ENCODE results near the gene ITGA2. TPM values are rescaled to one million over a fixed set of nuclear protein-coding genes. Genes with fewer than 3 reads are reported as not detected.

ITGA2 gene
- total and polyA plus RNA-seq, 4 donors = 2.0 to 14.1 (median 4.6) TPM

- H3K27me3 ChIP-seq (ENCODE audit: control insufficient read depth, insufficient read depth, low read length) = no peaks in the 10 kb centered on the region
- no peak for DNase-seq (ENCODE audit: low read depth in 4 of 6, low spot score in 6 of 6)
- no peaks in the 10 kb centered on the region for H3K4me1 ChIP-seq (ENCODE audit: control insufficient read depth, insufficient read depth, low read length)
- no peak overlapping the region for H3K27ac ChIP-seq (ENCODE audit: low read depth, low read length)
- H3K9me3 ChIP-seq (ENCODE audit: control insufficient read depth, insufficient read depth, low read length) = no peaks in the 10 kb centered on the region
- no peaks in the 10 kb centered on the region for H3K36me3 ChIP-seq (ENCODE audit: control insufficient read depth, insufficient read depth, low read length)
- 82% methylated on average over 3 of the region's 3 CpGs for WGBS (ENCODE audit: insufficient coverage)
- H3K4me3 ChIP-seq (ENCODE audit: low read depth, low read length) = no peak overlapping the region
Measured at GRCh38 chr5:53039855-53040254, 50.7 kb downstream of the ITGA2 start.

DNA sequence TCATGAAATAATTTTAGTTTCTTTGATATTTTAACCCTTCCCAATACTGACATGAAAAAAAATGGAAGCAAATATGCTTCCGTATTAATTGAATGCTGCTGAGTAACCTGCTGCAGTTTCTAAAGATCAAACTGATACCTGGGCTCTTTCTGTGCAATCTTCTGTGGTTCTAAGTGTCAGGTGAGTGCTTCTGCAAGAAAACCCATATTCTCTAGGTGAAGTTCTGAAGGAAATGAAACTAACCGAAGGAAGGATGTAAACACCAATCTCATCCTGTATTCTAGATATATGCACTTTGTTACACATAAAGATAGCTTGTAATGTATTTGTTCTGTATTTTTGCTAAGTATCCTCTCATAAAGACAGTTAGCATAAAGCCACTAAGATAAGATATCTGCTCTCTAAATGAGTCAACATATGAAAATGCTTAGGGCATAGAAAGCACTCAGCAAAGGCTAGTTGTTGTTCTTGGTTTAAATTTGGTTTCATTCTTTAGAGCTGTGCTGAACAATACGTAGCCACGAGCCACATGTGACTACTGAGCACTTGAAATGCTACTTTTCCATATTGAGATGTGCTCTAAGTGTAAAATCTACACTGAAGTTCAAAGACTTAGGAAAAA lies 52.0 kb downstream of the ITGA2 start:
- no peaks in the 10 kb centered on the region for H3K27me3 ChIP-seq (ENCODE audit: control insufficient read depth, insufficient read depth, low read length)
- H3K4me3 ChIP-seq (ENCODE audit: low read depth, low read length) = no peak overlapping the region
- no peaks in the 10 kb centered on the region for H3K36me3 ChIP-seq (ENCODE audit: control insufficient read depth, insufficient read depth, low read length)
- no peak for DNase-seq (ENCODE audit: low read depth in 4 of 6, low spot score in 6 of 6)
- 60% methylated on average over 1 of the region's 4 CpGs for WGBS (ENCODE audit: insufficient coverage)
- H3K27ac ChIP-seq (ENCODE audit: low read depth, low read length) = no peak overlapping the region
- H3K4me1 ChIP-seq (ENCODE audit: control insufficient read depth, insufficient read depth, low read length) = no peaks in the 10 kb centered on the region
- H3K9me3 ChIP-seq (ENCODE audit: control insufficient read depth, insufficient read depth, low read length) = no peaks in the 10 kb centered on the region

DNA sequence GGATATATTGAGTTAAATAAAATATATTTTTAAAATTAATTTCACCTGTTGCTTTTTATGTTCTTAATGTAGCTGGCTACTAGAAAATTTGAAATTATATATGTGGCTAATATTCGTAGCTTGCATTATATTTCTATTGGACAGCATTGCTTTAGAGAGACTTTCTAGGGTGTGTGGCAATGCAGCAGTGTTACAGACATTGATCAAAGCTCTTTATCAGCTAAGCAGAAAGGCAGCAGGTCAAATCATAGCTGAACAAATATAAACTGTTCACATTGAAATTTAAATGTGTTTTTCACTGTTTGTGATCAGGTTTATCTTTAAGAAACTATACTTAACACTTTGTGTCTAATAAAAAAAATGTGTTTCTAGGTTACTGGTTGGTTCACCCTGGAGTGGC lies 52.6 kb downstream of the ITGA2 start:
- no peak overlapping the region for H3K4me3 ChIP-seq (ENCODE audit: low read depth, low read length)
- H3K4me1 ChIP-seq (ENCODE audit: control insufficient read depth, insufficient read depth, low read length) = no peaks in the 10 kb centered on the region
- no peaks in the 10 kb centered on the region for H3K36me3 ChIP-seq (ENCODE audit: control insufficient read depth, insufficient read depth, low read length)
- no peak overlapping the region for H3K27ac ChIP-seq (ENCODE audit: low read depth, low read length)
- H3K9me3 ChIP-seq (ENCODE audit: control insufficient read depth, insufficient read depth, low read length) = no peaks in the 10 kb centered on the region
- no peaks in the 10 kb centered on the region for H3K27me3 ChIP-seq (ENCODE audit: control insufficient read depth, insufficient read depth, low read length)
- no CpG with 5 or more reads among the region's 1 CpG for WGBS (ENCODE audit: insufficient coverage)
- DNase-seq (ENCODE audit: low read depth in 4 of 6, low spot score in 6 of 6) = no peak

- Histone ChIP-seq H3K27ac (ENCODE audit: low read depth, low read length) (no peak overlapping the region), H3K27me3 (ENCODE audit: control insufficient read depth, insufficient read depth, low read length) (no peaks in the 10 kb centered on the region), H3K9me3 (ENCODE audit: control insufficient read depth, insufficient read depth, low read length) (no peaks in the 10 kb centered on the region), H3K36me3 (ENCODE audit: control insufficient read depth, insufficient read depth, low read length) (no peaks in the 10 kb centered on the region), H3K4me3 (ENCODE audit: low read depth, low read length) (no peak overlapping the region), H3K4me1 (ENCODE audit: control insufficient read depth, insufficient read depth, low read length) (no peaks in the 10 kb centered on the region)
- DNase-seq (ENCODE audit: low read depth in 4 of 6, low spot score in 6 of 6) = no peak
Measured at GRCh38 chr5:53045263-53045662, 56.1 kb downstream of the ITGA2 start.

DNA sequence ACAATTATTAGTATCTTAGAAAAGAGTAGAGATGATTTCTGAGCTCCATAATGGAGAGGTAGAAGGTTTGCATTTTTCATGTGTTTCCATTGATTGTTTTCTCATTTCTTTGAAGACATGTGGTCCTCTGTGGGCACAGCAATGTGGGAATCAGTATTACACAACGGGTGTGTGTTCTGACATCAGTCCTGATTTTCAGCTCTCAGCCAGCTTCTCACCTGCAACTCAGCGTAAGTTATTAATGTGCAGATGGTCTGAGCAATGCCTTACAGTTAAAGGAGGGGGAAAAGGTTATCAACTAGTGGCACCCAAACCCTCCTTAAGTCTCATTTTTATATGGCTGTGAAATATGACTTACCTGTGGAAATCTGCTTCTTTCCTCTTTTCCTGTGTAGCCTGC lies 59.1 kb downstream of the ITGA2 start:
- H3K9me3 ChIP-seq (ENCODE audit: control insufficient read depth, insufficient read depth, low read length) = no peaks in the 10 kb centered on the region
- H3K27ac ChIP-seq (ENCODE audit: low read depth, low read length) = no peak overlapping the region
- H3K4me1 ChIP-seq (ENCODE audit: control insufficient read depth, insufficient read depth, low read length) = no peaks in the 10 kb centered on the region
- 80% methylated on average over 1 of the region's 2 CpGs for WGBS (ENCODE audit: insufficient coverage)
- H3K27me3 ChIP-seq (ENCODE audit: control insufficient read depth, insufficient read depth, low read length) = no peaks in the 10 kb centered on the region
- H3K4me3 ChIP-seq (ENCODE audit: low read depth, low read length) = no peak overlapping the region
- no peak for DNase-seq (ENCODE audit: low read depth in 4 of 6, low spot score in 6 of 6)
- no peaks in the 10 kb centered on the region for H3K36me3 ChIP-seq (ENCODE audit: control insufficient read depth, insufficient read depth, low read length)

- WGBS (ENCODE audit: insufficient coverage) = 79% methylated on average over 2 of the region's 2 CpGs
- Histone ChIP-seq H3K4me3 (ENCODE audit: low read depth, low read length) (no peak overlapping the region), H3K9me3 (ENCODE audit: control insufficient read depth, insufficient read depth, low read length) (no peaks in the 10 kb centered on the region), H3K4me1 (ENCODE audit: control insufficient read depth, insufficient read depth, low read length) (no peaks in the 10 kb centered on the region), H3K36me3 (ENCODE audit: control insufficient read depth, insufficient read depth, low read length) (no peaks in the 10 kb centered on the region), H3K27ac (ENCODE audit: low read depth, low read length) (no peak overlapping the region), H3K27me3 (ENCODE audit: control insufficient read depth, insufficient read depth, low read length) (no peaks in the 10 kb centered on the region)
- DNase-seq (ENCODE audit: low read depth in 4 of 6, low spot score in 6 of 6) = no peak
Measured at GRCh38 chr5:53052499-53052898, 63.3 kb downstream of the ITGA2 start.

DNA sequence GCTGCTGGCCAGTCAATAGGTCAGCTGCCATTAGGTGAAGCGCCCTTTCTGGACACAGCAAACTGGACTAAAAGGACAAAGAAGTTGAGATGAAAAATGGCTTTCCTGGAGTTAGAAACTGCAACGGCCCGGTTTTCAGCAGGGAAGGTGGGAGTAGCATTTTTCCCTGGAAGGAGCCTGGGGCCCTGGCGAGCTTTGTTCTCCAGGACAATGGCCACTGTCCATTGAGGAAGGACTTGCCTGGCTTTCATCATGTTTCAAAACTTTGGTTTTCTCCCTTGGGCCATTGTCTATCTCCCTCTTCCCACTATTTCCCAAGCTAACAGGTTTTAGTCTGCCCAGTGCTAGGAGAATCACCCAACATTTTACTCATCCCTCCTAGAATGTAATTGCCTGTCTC lies 64.2 kb downstream of the ITGA2 start:
- H3K27ac ChIP-seq (ENCODE audit: low read depth, low read length) = no peak overlapping the region

GRCh38 chr5:53055365-53055764 lies 66.2 kb downstream of the ITGA2 start:
- 76% methylated on average over 2 of the region's 5 CpGs for WGBS (ENCODE audit: insufficient coverage)
- no peak overlapping the region for H3K27ac ChIP-seq (ENCODE audit: low read depth, low read length)
- no peaks in the 10 kb centered on the region for H3K4me1 ChIP-seq (ENCODE audit: control insufficient read depth, insufficient read depth, low read length)
- H3K27me3 ChIP-seq (ENCODE audit: control insufficient read depth, insufficient read depth, low read length) = no peaks in the 10 kb centered on the region
- H3K36me3 ChIP-seq (ENCODE audit: control insufficient read depth, insufficient read depth, low read length) = no peaks in the 10 kb centered on the region
- H3K9me3 ChIP-seq (ENCODE audit: control insufficient read depth, insufficient read depth, low read length) = no peaks in the 10 kb centered on the region
- no peak overlapping the region for H3K4me3 ChIP-seq (ENCODE audit: low read depth, low read length)
- DNase-seq (ENCODE audit: low read depth in 4 of 6, low spot score in 6 of 6) = no peak

More for the DNA sequence above, 64.2 kb downstream of the ITGA2 start:
- 27% methylated on average over 3 of the region's 4 CpGs for WGBS (ENCODE audit: insufficient coverage)
- Histone ChIP-seq H3K9me3 (ENCODE audit: control insufficient read depth, insufficient read depth, low read length) (no peaks in the 10 kb centered on the region), H3K27me3 (ENCODE audit: control insufficient read depth, insufficient read depth, low read length) (no peaks in the 10 kb centered on the region), H3K4me1 (ENCODE audit: control insufficient read depth, insufficient read depth, low read length) (no peaks in the 10 kb centered on the region), H3K4me3 (ENCODE audit: low read depth, low read length) (no peak overlapping the region), H3K36me3 (ENCODE audit: control insufficient read depth, insufficient read depth, low read length) (no peaks in the 10 kb centered on the region)
- no peak for DNase-seq (ENCODE audit: low read depth in 4 of 6, low spot score in 6 of 6)

DNA sequence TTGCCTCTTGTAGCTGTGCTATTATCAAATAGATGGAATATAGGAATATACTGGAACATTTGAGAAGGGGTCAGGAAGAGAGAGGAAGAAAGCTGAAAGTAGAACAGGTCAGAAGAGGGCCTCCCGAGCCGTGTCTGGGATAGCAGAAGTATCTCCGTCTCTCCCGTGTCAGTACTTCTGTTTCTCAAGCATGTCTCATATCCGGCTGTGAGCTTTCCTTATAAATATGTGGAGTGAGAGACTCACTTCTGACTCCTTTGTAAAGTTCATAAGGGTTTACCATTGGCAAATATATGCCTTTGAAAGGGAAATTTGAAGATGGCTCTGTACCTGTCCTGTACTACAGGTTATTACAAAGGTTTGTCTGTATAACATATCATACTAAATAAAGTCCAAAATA lies 70.1 kb downstream of the ITGA2 start:
- Histone ChIP-seq H3K4me1 (ENCODE audit: control insufficient read depth, insufficient read depth, low read length) (no peaks in the 10 kb centered on the region), H3K9me3 (ENCODE audit: control insufficient read depth, insufficient read depth, low read length) (no peaks in the 10 kb centered on the region), H3K27me3 (ENCODE audit: control insufficient read depth, insufficient read depth, low read length) (no peaks in the 10 kb centered on the region), H3K27ac (ENCODE audit: low read depth, low read length) (no peak overlapping the region), H3K4me3 (ENCODE audit: low read depth, low read length) (no peak overlapping the region), H3K36me3 (ENCODE audit: control insufficient read depth, insufficient read depth, low read length) (no peaks in the 10 kb centered on the region)
- WGBS (ENCODE audit: insufficient coverage) = 85% methylated on average over 4 of the region's 5 CpGs
- DNase-seq (ENCODE audit: low read depth in 4 of 6, low spot score in 6 of 6) = no peak

DNA sequence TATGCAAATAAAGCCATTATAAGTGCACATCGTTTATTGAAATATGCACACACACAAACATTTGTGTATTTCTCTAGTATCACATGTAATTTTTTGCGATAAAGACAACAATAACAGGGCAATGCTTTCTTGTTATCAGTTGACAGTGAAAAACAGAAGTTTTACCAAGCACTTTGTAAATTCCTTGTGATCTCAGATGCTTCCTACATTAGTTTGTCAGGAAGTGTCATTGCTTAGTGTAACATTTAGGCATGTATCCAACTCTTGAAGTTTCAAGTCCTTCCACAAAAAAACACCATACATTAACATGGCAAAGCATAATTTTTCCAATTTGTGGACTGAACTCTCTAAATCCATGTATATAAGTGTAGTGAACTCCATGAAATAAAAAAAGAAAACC lies 74.0 kb downstream of the ITGA2 start:
- no peak for DNase-seq (ENCODE audit: low read depth in 4 of 6, low spot score in 6 of 6)
- H3K4me1 ChIP-seq (ENCODE audit: control insufficient read depth, insufficient read depth, low read length) = no peaks in the 10 kb centered on the region
- H3K36me3 ChIP-seq (ENCODE audit: control insufficient read depth, insufficient read depth, low read length) = no peaks in the 10 kb centered on the region
- no peak overlapping the region for H3K27ac ChIP-seq (ENCODE audit: low read depth, low read length)
- no peaks in the 10 kb centered on the region for H3K9me3 ChIP-seq (ENCODE audit: control insufficient read depth, insufficient read depth, low read length)
- H3K27me3 ChIP-seq (ENCODE audit: control insufficient read depth, insufficient read depth, low read length) = no peaks in the 10 kb centered on the region
- no peak overlapping the region for H3K4me3 ChIP-seq (ENCODE audit: low read depth, low read length)
- WGBS (ENCODE audit: insufficient coverage) = no CpG with 5 or more reads among the region's 2 CpGs
